Stimulated activated CD4-positive, alpha-beta T cell treated with anti-CD3 and anti-CD28 coated beads, TNF-alpha, amount 100 ng/mL, for 48 hours (primary cell): Measurements from ENCODE around the gene LRP1.

ENCODE experiments used
- DNase-seq, 3 donors: peaks; one replicate each; pipeline ENCODE4 v3.0.0-alpha.2; 2020; ENCODE audit warnings: low read depth in 3 of 3

The LRP1 gene

DNA sequence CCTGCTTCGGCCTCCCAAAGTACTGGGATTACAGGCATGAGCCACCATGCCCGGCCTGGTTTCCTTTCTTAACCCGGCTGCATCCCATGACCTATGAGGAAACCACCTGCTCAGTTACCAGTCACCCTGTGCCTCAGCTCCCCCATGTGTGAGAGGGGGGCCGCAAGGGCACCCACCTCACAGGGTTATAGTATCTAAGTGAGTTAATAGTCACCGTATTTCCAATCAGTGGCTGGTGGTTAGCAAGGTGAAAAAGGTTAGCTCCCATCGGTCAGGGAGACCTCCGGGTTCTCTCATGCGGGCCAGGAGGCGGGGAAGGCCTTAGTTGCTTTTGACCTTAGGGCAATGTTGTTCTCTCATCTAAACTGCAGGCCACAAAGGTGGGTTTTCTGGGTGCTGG lies 6.7 kb downstream of the LRP1 start:
- no peak for DNase-seq

DNA sequence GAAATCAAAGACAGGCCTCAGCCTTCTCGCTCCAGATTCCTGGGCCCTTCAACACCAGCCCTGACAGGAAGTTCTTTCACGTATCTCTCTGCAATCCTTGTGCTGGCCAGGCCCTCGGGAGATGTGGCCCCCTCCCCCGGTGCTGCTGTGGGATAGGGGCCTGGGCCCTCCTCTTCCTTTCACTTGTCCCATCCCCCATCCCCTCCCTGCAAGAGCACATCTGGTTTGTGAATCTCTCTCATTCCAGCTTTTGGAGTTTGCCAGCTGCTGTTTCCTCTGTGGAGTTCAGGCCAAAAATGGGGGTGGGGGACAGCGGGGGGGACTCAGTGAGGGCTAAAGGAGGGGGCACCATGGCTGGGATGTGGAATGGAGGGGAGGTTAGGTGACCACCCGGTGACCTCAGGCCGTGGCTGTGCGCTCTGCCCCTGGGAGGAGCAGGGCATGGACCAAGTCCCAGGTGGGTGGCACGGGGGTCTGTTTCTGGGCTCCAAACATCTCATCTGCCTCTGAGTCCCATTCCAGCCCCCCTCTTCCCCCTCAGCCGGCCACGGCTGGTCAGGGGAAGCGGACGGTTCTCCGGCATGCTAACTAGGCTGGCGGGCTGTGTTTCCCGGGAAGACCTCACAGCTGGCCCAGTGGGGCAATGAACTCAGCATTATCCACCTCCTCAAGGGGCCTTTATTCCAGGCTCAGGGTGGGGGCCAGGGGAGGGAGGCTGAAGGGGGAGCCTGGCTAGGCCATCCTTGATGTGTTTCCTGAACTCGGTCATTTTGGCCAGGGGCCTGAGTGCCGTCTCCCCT lies 7.4 kb downstream of the LRP1 start:
- DNase-seq = no peak

DNA sequence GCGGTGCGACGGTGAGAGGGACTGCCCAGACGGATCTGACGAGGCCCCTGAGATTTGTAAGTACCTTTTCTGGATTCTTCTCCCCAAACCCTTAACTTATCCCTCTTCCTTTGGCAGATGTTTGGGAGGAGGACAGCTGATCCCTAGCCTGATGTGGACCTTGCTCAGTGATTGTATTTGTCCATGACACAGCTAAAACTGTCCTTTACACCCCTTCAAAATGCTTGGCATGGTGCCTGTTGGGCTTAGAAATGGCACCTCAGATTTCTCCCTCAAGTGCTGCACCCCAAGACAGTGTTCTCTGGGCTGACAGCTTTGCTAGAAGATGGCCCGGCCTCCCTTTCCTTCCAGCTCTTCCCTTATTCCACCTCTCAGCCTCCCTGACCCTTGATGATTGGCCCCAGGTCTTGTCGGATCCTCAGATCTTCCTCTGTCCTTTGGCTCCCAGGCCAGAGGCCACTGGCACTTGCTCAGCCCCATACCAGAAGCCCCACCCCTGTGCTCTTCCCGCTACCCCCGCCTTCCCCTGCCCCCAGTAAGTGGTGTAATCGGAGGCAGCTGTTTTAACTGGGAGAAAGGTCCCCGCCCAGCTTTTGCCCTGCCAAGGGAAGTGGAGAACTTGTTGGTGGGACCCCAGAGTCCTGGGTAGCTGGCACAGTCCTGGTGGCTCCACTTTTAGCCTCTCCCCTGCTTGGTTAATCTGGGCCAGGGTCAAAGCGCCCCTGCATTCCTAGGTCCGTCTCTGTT lies 10.4 kb downstream of the LRP1 start:
- DNase-seq = no peak

DNA sequence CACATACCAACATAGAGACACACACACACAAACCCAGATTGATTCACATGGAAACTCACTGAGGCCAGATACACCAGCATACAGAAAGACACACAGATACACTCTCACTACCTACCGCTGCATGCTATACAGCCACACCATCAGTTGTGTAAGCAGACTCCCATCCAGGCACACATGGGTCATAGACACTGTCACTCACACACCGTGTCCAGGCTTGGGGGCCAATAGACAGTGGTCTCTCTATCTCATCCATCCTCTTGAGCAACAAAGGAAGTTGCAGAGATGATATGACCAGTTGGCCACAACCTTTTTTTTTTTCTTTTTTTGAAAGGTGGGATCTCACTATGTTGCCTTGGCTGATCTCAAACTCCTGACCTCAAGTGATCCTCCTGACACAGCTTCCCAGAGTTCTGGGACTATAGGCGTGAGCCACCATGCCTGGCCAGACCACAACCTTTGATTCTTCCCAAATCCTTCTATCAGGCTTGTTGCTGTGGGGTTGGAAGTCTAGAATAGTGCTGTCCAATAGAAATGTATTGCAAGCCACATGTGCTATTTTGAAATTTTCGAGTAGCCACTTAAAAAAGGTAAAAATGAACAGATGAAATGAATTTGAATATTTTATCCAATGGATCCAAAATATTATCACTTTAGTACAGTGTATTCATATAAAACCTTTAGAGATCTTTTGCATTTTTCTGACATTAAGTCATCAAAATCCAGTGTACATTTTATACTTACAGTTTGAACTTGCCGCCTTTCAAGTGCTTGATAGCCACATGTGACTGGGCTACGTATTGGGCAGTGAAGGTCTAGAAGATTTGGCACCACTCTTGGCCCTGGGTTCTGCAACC lies 11.7 kb downstream of the LRP1 start:
- DNase-seq = no peak

DNA sequence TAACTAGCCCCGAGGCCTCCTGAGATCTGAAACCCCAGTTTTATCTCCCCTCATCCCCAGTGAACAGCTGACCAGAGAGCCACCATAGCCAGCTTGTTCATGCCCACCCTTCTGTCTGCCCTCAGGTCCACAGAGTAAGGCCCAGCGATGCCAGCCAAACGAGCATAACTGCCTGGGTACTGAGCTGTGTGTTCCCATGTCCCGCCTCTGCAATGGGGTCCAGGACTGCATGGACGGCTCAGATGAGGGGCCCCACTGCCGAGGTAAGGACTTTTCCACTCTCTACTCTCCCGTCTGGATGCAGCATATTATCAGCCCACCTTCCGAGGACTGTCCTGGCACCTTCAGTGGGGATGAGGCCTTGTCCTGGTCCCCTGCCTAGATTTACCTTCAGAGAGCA lies 13.0 kb downstream of the LRP1 start:
- DNase-seq = no peak

DNA sequence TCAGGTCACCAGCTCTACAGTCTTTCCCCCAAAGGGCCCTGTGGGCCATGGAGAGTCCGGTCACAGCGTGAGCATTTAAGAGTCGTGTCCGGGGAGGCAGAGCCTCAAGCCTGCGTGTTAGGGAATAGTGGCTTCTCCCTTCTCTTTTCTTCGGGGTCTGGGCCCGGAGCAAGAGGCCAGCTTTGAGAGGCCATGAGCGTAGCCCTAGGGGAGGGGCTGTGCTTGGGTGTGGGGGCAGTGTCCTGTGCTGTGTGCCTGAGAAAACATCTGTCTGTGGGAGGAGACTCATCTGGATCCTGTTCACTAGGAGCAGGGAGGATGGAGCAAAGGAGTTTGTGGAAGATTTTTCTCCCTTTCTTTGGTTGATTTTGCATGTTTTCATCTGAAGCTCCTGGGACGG lies 13.8 kb downstream of the LRP1 start:
- no peak for DNase-seq

DNA sequence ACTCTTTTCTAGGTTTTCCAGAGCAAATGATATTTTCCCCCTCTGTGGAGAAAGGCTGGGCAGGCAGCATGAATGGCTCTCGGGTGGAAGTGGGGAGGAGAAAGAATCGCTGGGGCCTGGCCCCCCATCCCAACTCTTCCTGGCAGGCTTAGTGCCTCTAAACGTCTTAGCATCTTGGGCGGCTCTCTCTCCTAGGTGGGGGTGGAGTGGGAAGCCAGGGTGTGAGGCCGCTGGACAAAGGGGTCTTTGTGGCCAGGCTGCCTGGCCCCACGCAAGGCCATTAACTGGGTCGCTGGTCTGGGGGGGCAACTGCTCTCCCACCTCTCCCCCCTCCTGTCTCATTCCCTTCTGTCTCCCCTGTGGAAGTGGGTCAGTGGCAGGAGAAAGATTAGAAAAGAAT lies 14.4 kb downstream of the LRP1 start:
- DNase-seq = no peak

DNA sequence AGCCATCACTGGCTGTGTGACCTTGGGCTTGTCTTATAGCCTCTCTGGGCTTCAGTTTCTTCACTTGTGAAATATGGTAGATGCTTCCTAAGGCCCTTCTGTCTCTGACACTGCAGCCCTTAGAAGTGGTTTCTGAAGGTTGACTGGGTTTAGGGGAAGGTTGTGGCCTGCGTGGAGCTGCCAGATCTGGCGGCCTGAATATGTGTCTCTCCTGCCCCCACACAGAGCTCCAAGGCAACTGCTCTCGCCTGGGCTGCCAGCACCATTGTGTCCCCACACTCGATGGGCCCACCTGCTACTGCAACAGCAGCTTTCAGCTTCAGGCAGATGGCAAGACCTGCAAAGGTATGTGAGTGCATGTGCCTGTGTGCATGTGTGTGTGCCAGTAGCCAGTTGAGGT lies 15.2 kb downstream of the LRP1 start:
- DNase-seq = no peak

DNA sequence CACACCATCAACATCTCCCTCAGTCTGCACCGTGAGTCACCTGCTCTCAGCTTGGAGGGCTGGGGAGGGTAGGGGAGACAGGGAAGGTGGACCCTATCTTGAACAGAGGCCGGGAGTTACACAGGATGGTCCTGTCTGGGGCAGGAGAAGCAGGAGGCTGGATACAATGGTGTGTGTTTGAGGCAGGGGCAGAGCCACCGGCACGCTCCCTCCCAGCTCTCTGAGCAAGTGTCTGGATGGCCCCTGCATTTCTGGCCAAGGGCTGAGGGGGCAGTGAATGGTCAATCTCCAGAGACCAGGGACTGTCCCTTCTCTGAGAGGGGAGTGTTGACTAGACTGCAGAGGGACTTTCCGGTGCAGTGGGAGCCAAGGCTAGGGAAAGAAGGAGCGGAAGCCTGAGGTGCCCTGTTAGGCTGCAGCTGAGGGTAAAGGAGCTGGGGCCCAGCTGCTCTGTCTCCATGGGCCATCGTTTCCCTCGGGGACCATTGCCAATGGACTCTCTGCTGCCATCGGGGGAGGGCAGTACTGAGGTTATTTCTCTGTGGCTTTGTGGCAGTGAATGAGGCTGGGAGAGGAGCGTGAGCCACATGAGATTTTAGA lies 17.3 kb downstream of the LRP1 start:
- DNase-seq = no peak

DNA sequence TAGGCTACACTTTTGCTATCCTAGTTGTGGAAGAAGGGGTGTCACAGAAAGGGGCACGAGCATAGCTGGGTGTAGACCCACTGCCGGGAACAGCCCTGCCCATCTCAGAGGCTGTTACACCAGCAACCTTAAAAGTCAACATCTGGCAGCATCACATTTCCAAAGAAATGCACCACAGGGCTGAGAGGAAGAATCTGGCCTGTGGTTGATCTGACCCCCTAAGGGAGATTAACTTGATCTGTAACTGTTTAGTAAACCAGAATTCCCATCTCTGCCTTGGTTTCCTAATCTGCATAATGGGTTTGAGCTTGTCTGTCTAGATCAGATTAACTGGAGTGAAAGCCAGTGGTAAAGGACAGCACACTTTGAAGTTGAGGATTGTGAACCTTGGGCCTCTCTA lies 17.8 kb downstream of the LRP1 start:
- DNase-seq = no peak

DNA sequence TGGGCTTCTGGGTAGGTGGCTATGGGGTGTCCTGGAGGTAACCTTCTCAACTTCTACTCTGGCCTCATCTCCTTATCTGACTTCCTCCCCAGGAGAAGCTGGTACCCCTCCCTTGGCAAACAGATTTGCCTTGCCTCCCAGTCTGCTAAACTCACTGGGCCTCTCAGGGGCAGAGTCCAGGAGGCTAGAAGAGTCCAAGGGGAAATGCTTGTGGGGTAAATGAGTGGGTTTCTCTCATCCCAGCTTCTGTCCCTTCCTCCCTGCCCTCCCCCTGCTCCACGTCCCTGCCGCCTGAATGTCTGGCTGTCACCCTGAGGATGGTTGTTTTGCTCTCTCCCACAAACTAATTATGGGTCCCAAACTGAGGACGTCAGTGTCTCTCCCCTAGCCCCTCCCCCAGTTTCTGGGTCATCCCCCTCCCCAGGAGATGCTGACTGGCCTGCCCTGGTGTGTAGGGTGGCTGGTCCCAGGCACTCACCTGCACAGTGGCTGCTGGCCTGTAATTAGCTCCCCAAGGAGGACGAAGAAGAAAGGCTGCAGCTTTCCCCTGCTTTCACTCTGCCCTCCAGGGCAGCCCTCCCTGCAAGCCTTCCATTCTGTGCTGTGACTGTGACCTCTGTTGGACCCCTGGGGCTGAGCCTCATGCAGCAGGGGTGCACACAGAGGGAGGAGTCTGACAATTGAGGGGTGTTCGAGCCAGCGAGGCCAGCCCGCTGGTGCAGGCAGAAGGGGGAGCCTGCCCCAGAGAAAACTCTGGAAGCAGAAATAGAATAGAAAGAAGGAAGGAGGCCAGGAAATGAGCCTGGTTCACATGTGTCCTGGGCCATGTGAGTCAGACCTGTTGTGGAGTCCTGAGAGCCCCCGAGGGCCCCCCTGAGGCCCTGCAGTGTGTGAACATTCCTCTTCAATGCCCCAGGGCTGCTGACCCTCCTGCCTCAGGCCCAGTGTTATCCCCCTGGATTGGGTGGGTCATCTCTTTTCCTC lies 19.0 kb downstream of the LRP1 start, which contains the start of gene LRP1-AS:
LRP1-AS (minus strand) TSS at position 659 of the 984 bp plus-strand sequence.
- DNase-seq = no peak

DNA sequence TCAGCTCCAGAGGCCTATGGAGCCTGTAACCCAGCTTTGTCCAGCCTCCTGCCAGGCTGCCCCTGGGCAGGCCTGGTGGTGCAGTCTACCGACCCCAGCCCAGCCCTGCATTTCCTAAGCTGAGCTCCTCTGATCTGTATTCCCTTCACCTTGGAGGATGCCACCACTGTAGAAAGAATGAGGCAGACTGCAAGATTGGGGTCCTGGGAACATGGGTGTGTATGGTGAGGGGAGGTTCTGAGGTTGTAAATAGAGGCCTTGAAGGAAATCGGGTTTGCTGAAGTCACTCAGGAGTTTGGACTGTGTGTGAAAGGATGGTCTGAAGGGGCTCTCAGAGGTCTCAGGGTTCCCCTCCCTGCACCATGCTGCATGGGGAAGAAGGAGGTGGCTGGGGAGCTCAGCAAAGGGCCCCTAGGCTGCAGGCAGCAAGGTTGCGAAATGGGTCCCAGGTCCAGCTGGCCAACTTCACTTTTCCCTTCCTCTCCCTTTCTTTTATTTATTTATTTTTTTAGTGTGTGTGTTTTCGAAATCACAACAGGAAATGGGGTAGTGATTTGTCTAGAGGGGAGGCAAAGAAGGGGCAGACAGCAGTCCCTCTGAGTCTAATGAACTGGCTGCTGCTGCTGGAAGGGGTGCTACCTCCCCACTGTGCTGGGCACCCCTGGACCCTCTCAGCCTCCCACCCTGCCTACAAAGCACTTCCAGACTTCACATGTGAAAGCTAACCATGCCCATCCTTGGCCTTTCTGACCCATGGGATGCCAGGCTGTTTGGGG lies 20.4 kb downstream of the LRP1 start:
- no peak for DNase-seq

DNA sequence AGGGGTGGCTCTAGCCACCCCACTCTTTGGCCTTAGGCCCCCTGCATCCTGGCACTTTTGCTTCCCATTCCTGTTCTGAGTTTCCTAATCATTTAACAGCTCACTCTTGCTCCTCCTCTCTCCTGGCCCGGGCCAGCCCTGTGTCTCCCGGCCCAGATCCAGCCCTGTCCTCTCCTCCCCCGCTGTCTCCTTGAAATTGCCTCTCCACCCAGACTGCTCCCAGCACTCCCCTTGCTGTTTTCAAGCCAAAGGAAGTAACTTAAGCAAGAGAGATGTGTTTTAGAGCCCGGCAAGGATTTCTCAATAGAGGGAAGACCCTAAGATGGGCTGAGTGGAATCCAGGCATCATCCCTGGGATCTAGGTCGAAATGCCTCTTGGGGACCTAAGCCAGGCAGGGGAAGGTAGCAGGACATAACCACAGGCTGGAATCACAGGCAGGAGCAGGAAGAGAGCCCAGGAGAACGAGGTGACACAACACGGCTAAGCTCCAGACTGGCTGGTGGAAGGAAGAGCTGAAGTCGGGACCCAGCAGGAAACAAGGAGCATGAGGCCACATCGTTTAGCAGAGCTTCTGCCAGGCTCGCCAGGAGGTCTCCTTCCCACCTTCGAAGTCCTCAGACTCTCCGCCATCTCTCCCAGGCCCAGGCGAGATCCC lies 21.1 kb downstream of the LRP1 start:
- DNase-seq = no peak

DNA sequence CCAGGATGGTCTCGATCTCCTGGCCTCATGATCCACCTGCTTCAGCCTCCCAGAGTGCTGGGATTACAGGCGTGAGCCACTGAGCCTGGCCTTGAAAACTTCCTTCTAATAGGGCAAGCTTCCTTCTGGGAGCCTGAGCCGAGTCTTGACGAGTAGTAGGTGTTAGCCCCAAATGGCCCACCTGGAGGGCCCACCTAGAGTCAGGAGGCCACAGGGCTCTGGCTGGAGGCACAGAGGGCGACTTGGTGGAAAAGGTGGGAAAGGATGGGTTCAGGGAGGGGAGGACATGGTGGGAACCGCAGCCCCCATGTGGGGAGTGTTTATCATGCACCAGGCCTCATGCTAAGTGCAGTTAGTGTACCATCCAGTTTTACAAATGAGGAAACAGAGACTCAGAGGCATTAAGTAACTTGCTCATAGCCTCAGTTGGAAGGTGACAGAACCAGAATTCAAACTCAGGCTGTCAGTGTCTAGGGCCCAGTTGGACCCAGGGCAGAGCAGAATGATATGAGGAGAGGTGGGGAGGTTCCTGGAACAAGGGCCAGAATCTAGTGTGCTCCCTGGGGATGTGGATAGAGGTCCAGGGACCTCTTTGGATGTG lies 22.2 kb downstream of the LRP1 start:
- no peak for DNase-seq

DNA sequence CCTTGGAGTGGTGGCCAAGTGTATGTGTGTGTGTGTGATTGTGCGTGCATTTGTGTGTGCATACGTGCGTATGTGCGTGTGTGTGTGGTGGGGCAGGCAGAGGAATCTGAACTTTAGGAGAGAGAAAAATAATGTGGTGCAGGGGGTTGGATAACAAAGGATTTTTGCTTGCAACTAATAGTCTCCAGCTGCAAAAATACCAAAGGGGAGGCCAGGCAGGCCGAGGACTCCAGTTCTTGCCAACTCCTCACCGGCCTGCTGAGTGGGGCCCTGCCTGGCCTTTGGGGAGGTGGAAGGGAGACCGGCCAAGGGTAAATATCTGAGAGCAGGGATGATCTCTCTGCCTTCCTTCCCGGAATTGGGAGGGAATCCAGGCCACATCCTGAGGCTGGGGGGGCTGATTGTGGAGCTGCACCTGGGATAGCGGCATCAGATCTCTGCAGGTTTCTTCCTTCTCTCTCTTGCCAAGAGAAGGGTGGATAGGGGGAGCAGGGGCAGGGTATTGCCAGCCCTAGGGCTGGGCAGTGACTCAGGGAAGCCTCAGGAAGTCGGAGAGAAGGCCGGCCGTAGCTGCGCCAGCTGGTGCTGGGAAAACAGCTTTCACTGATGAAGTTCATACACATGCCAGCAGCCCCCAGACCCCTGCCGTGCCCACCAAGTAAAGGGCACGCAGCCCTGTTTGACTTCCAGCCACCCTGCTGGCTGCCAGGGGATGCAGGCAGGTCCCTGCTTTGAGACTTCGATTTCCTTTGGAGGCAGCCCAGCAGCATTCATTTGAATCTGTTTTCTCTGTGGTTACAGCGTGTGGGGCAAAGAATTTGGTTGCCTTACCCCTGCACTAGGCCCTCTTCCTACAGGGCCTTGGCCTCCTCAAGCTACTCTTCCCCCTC lies 23.7 kb downstream of the LRP1 start:
- no peak for DNase-seq

DNA sequence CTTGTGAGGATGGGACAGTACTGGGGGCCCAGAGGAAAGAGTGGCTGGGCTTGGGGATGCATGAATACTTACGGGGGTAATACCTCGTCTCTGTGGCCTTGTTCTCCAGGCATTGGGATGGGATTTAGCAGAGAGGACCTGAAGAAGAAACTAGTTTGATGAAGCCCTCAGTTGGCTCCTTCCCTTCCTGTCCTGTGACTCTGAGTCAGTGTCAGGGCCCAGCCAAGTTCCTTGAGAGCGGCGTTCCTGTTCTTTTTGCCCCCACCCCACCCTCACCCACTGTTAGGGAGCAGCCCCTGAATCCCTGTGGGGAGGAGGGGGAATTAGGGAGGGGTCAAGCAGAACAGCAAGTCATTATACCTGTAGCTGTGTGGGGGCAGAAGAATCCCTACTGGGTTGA lies 24.4 kb downstream of the LRP1 start:
- DNase-seq = no peak

DNA sequence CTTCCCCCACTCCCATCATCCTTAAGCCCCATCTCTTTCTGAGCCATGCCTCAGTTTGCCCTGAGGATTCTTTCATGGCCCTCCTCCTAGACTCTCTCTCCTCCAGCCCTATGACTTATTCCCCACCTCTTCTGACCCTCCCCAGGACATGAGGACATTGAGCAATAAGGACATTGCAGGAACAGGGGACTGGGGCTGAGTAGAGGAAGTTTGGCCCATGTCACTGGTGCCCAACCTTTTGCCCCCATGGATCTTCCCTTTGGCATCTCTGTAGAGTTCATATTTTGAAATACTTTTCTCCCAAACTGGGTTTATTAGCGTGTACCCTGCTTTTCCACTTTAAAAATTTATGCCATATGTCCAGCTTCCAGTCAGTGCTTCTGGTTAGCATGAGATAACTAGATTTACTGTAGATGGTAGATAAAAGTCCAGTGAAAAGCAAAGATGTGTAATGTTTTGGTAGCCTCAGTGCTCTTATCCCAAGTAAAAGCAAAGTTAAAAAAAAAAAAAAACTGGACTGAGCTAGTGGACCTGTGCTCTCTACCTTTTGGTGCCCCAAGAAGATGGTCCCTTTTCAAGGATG lies 25.2 kb downstream of the LRP1 start:
- DNase-seq = no peak

DNA sequence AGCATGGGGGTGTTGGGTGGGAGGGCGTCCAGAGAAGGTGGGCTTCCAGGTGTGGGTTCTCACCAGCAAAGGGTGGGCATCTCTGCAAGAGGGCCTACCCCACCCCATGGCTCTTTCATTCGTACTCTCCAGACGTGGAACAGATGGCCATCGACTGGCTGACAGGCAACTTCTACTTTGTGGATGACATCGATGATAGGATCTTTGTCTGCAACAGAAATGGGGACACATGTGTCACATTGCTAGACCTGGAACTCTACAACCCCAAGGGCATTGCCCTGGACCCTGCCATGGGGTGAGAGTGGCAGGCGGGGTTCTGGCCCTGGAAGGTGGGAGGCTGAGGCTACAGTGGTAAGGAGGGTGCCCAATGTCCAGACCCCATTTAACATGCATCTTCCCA lies 25.8 kb downstream of the LRP1 start:
- no peak for DNase-seq
